ENCODE measurements around the gene TMEM87A. TPM values are rescaled to one million over a fixed set of nuclear protein-coding genes. Genes with fewer than 3 reads are reported as not detected.

Gene TMEM87A
- total and polyA plus RNA-seq, 2 of the 4 experiments (the other 2 are of a cell fraction): 16.6 to 45.3 TPM

DNA sequence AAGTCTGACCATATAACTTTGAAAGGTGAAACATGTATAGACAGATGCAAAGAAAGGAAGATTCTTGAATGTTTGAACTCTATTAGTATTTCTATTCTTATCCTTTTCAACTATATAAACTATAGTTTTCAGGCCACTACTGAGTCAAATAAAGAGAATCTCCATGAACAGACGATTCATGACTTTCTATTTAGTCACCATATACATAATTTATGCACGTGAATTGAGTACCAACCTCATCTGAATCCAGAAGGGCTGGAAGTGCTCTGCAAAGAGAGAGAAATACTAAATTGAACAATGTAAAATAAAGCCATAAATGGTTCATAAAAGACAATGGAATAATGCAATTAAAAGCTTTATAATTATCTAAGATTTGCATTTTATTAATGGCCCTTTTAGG lies 55.7 kb downstream of the TMEM87A start:
- Histone ChIP-seq H2BK15ac (ENCODE audit: low read depth, low read length) (no peak overlapping the region), H3K79me1 (ENCODE audit: low read depth in 1 of 2, low read length in 2 of 2) (peaks cover 8 to 13% of the 10 kb centered on the region in 2 experiments; a peak in 2 of 4 replicates), H4K91ac (ENCODE audit: insufficient read depth, low read depth, low read length) (no peak overlapping the region), H3K9me1 (ENCODE audit: insufficient read depth, low read length) (no peaks in the 10 kb centered on the region), H3K36me3 (ENCODE audit: control insufficient read depth, insufficient read depth, low read length) (peaks cover 25% of the 10 kb centered on the region), H2AFZ (replicated peaks; ENCODE audit: low read length, poor library complexity) (no peak overlapping the region), H3K56ac (ENCODE audit: extremely low read depth, insufficient read depth, low read length) (no peak overlapping the region), H2BK5ac (ENCODE audit: low read depth, low read length, poor library complexity, severe bottlenecking) (no peak overlapping the region), H3K9ac (ENCODE audit: low read depth, low read length) (no peak overlapping the region), H3K4ac (ENCODE audit: low read depth, low read length) (no peak overlapping the region), H3K14ac (replicated peaks; ENCODE audit: low read depth, low read length) (no peak overlapping the region), H3K4me2 (ENCODE audit: low read depth, low read length) (no peak overlapping the region), H2AK9ac (replicated peaks; ENCODE audit: low read depth, low read length, poor library complexity) (no peak overlapping the region), H3K27me3 (ENCODE audit: control insufficient read depth, insufficient read depth, low read length) (no peaks in the 10 kb centered on the region), H4K5ac (ENCODE audit: low read depth, low read length) (no peak overlapping the region), H3K4me3 (ENCODE audit: insufficient read depth, low read depth, low read length) (no peak overlapping the region), H2BK120ac (ENCODE audit: low read depth, low read length) (no peak overlapping the region), H2AK5ac (ENCODE audit: low read depth, low read length) (no peak overlapping the region), H4K20me1 (ENCODE audit: insufficient read depth, low read length) (no peaks in the 10 kb centered on the region), H2BK20ac (ENCODE audit: low read depth, low read length) (no peak overlapping the region), H3K9me3 (ENCODE audit: control insufficient read depth, insufficient read depth, low read length) (no peaks in the 10 kb centered on the region), H4K8ac (ENCODE audit: low read depth in 2 of 2, low read length in 2 of 2) (no peak overlapping the region), H3K23ac (ENCODE audit: low read depth, low read length) (no peak overlapping the region), H3K4me1 (ENCODE audit: control insufficient read depth, insufficient read depth, low read length) (no peaks in the 10 kb centered on the region), H3K27ac (ENCODE audit: insufficient read depth, low read length) (no peak overlapping the region), H3K18ac (ENCODE audit: low read depth, low read length) (no peak overlapping the region)
- ATAC-seq (ENCODE audit: low read depth): no peak
- in situ Hi-C loops (cut with MboI; ENCODE audit: low sequenced_read_pairs): no loop called here
- no CpG with 5 or more reads among the region's 2 CpGs for WGBS, 2 experiments (ENCODE audit: extremely low coverage in 2 of 2, insufficient read length in 1 of 2)
- intact Hi-C loops (cut with micrococcal nuclease): loop anchor here (5.0 to 10.0 kb wide), 2 partner anchors 35 to 47 kb away; no protein-coding TSS in a partner anchor
- BruUV-seq (replicated peaks): no TSS peak
- POLR2A ChIA-PET (ENCODE audit: unreplicated experiment): no interaction called here
- dilution Hi-C loops (cut with HindIII; ENCODE audit: low sequenced_read_pairs, unreplicated experiment): no loop called here
- CTCF ChIA-PET: no interaction called here
- TF ChIP-seq RCOR1 (IDR thresholded peaks at IDR 0.05; ENCODE audit: insufficient replicate concordance, low read length) (no peak), USF2 (IDR thresholded peaks at IDR 0.05; ENCODE audit: low read depth, low read length) (no peak), MAZ (IDR thresholded peaks at IDR 0.05; ENCODE audit: borderline replicate concordance, low read depth, low read length) (no peak), MAFK (IDR thresholded peaks at IDR 0.05; ENCODE audit: low read depth, low read length) (no peak), RFX5 (IDR thresholded peaks at IDR 0.05; ENCODE audit: low read depth, low read length) (no peak), BHLHE40 (IDR thresholded peaks at IDR 0.05; ENCODE audit: low read depth, low read length) (no peak), RAD21 (IDR thresholded peaks at IDR 0.05; ENCODE audit: low read length) (no peak), CTCF (conservative IDR thresholded peaks at IDR 0.05; ENCODE audit: low read depth, low read length) (no peak), CHD1 (IDR thresholded peaks at IDR 0.05; ENCODE audit: low read depth, low read length) (no peak), ELK1 (IDR thresholded peaks at IDR 0.05; ENCODE audit: borderline replicate concordance, low read depth, low read length) (no peak), MXI1 (IDR thresholded peaks at IDR 0.05; ENCODE audit: borderline replicate concordance, low read depth, low read length) (no peak)
- no peak for DNase-seq

Data from IMR-90 (cell line).